ENCODE measurements around the gene ARSA.

GRCh38 chr22:50600967-50601668 is 26.8 kb downstream of the ARSA start:
- no peak for TF ChIP-seq CTCF (IDR thresholded peaks at IDR 0.05)
- TF ChIP-seq POLR2A (IDR thresholded peaks at IDR 0.05): no peak
- no peak for TF ChIP-seq POLR2AphosphoS5 (IDR thresholded peaks at IDR 0.05)

Measured in transverse colon (tissue), 4 donors.